HG03565 (cell line): ENCODE results near the gene PACRG.

Experiments
- ATAC-seq: cut with Tn5 transposase; IDR thresholded peaks from one replicate; pipeline ENCODE4 v1.9.1; 2021; ENCODE audit warnings: mild to moderate bottlenecking, moderate library complexity; ENCODE audit not compliant: unreplicated experiment

Gene PACRG

DNA sequence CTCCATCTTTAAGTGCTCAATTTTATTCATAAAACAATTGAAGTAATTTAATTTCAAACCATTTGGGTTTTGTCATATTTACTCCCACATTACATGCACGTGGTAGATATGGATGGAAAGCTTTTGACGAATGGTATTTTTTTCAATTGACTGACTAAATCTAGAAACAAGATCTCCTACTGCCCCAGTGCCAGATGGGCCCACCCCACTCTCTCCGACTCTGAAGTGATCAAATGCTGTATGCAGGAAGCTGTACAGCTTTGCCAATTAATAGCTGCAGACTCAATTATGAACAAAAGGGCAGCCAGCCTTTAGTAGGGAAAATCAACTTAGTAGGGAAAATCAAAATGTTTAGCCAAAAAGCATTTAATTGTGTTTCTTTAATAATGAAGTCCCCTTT lies 46.2 kb downstream of the PACRG start:
- no peak for ATAC-seq

GRCh38 chr6:162777091-162777490 lies 49.3 kb downstream of the PACRG start:
- no peak for ATAC-seq

GRCh38 chr6:162778603-162779002 lies 50.8 kb downstream of the PACRG start:
- no peak for ATAC-seq

GRCh38 chr6:162785632-162786242 lies 58.0 kb downstream of the PACRG start:
- no peak for ATAC-seq

DNA sequence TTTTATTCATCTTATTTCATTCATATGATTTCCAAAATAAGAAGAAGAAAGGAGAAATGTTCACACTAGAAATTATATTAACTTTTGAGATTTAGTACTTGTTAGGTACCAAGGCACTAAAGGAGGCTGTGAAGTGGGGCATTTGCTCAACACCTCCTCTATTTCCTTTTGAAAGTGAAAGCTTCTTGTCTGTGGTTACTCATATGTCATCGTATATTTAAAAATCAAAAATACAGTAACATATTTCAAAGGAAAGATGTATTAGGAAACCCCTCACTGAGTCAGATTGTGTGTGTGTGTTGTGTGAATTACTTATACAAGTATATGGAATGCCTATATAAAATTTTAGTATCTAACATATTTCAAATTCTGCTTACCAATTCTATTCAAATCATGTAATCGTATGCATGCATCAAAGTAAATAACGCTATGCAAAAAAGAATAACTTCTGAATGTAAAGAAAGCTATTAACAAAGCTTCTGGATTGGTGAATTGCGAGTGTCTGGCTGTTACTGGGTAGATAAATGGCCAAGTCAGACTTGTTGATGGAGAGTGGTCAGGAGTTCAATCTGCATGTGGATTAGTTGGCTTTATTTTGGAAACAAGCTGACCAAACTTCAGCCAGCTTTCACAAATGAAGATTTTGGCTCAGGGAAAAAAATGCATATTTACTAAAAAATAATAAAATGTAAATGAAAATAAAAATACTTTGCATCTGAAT lies 70.9 kb downstream of the PACRG start:
- peak; percentile 60 for ATAC-seq

DNA sequence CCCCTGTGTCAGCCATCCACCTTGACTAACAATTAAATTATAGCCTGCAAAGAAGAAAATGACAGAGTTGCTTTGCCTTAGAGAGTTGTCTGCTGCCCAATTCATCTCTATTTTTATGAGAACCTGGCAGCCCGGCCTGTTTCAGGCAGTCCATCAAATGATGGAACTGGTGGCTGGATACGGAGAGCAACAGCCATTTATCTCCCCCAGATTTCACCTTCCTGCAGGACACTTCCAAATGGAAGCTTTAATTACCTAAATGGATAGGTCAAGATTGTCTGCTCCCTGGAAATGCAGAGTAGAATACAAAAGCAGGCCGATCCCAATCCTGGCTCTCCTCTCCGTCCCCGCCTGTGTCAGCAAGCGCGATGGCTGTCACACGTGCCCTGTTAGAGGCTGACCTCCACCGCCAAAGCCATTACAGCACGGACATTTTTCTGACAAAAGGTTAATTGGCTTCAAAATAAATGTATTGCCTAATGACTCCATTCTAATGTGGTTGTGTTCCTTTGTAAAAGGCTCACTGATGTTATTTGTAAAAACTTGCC lies 86.7 kb downstream of the PACRG start:
- no peak for ATAC-seq

- ATAC-seq = no peak
Measured at GRCh38 chr6:162817196-162817595, 89.4 kb downstream of the PACRG start.

DNA sequence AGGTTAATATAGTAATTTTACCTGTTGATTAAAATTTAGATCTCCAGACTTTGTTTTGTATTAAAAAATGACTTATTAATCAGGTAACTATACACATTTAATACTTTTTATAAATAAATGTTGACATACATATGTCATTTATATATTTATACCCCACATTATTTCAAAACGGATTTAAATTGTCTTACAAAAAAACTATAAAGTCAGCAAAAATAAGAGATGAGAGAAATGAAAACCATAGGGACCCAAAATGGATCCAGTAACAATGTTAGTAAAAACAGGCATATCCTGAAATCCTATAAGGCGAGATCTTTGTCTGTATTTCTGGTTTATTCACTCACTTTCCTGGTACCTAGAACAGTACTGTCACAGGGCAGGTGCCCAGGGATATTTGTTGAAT lies 91.5 kb downstream of the PACRG start:
- no peak for ATAC-seq

DNA sequence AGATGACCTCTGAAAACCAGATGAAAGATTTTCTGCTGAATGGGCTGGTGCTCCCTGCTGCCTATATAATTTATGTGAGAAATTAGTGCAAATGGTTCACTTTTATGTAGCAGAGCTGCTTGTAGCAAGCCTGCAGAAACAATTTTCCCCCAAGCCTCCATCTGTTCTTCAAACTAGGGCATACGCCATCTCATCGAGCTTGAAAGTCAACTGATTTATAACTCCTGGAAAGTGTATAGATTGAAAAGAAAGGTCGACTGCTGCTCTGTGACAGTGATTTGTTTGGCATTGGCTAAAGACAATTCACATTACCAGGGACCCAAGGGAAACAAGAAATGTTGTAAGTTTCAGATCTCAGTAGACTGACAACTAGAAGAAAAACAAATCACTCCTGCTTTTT lies 93.3 kb downstream of the PACRG start:
- ATAC-seq = no peak

GRCh38 chr6:162825597-162825996 lies 97.8 kb downstream of the PACRG start:
- peak; percentile 67 for ATAC-seq

GRCh38 chr6:162829013-162829742 lies 101.4 kb downstream of the PACRG start:
- no peak for ATAC-seq

- no peak for ATAC-seq
Measured at GRCh38 chr6:162833776-162834175, 106.0 kb downstream of the PACRG start.

DNA sequence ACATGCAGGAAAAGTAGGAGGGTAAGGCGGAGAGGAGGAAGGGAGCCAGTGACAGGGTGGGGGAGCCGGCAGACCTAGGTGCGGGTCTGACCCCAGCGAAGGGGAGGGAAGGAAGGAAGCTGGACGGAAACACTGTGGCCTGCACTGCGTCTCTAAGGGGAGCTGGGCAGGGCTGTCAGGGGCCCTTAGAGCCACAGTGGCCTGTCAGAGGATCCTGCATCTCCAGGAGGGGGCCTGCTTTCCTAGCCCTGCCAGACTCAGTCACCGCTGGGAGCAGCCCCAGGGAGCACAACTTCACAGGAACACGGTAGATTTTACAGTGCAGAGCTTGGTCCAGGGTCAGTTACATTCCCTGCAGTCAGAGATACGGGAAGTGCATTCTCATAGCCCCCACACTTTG lies 118.2 kb downstream of the PACRG start:
- ATAC-seq = no peak

GRCh38 chr6:162846723-162847122 lies 118.9 kb downstream of the PACRG start:
- no peak for ATAC-seq

GRCh38 chr6:162849269-162849668 lies 121.5 kb downstream of the PACRG start:
- ATAC-seq = no peak

GRCh38 chr6:162852192-162852591 lies 124.4 kb downstream of the PACRG start:
- ATAC-seq = no peak

DNA sequence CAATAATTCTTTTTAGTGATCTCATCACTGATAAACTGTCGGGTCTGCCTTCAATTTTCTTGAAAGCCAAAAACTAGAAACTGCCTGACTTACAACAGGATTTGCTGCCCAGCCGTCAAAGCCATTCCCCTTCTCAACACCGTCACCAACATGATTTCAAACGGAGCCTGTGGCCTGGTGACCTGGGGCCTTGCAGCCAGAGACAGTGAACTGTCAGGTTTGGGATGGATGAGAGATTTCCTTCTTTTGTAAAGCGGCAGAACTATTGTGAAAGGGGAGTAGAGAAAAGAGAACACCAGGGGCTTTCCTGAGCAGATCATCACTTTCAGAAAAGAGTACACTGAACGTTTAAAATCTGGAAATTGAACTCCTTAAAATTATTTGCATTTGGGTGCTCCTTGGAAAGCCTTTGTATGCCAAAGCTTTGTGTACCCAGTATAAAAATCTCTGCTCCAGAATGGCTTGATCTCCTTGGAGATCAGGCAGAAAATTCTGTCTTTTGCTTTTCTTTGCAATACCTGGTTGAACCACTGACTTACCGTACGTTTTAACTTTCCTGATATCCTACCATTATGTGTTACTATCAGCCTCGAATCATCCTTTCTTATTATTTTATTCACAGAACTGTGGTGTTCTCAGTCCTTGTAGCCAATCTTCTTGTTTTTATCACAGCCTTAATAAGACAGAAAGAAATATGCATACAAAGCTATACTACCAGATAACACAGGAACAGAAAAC lies 125.2 kb downstream of the PACRG start:
- no peak for ATAC-seq

DNA sequence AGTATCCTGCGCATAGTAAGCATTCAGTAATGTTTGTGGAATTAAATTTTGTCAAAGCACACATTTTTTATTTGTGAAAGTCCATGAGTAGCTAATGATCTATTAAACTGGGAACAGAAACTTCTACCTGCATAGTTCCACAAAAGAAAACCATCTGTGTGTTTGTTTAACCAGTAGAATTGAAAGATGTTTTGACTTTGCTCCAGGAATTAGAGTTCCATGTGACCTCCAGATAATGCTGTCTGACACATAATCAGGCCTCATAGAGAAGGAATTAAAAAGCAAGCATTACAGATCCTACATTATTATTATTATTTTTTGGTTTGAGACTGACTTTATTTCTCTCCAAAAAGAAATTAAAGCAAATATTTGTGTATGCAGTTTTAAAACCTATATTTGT lies 126.5 kb downstream of the PACRG start:
- ATAC-seq = no peak

- ATAC-seq = no peak
Measured at GRCh38 chr6:162854734-162855191, 127.0 kb downstream of the PACRG start.

DNA sequence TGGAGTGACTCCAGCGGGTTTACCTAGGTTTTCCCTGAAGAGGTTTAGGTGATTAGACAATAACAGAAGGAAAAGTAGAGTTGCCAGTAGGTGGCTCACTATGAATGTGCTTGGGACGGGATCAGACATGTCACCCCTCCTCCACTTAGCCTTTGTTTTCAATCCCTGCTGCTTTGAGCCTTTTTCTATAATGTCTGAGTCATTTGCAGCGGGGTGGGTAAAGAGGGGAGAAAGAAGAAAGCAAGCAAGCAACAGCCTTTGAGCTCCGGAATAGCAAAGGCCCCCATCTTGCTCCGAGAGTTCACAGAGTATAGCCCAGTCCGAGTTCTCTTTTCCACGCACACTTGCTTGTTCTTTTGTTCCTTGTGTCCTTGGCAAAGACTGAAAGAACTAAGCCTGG lies 129.1 kb downstream of the PACRG start:
- no peak for ATAC-seq

DNA sequence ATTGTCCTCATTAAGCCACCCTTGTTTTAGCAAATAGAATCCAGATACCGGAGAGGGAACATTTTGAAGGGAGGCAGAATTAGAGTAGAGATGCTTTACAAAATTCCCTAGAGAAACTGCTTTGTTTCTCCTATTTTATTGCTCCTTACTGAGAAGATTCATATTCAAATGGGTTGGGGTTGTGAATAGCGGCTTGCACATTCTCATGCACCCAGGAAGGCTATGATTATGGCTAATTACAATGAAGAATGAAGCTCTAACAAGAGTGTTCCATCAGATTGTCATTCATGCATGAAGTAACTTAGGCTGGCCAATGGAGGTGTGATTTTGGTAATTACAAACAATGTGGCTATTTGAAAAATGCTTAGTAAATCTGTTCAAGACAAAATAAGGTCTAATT lies 129.6 kb downstream of the PACRG start:
- ATAC-seq = no peak
